CD4-positive, alpha-beta T cell (primary cell): ENCODE results near the gene METTL25B. TPM values are rescaled to one million over a fixed set of nuclear protein-coding genes. Genes with fewer than 3 reads are reported as not detected.

Experiments used
- ATAC-seq: fragments of 200-7000 bp; cut with Tn5 transposase; one replicate; pipeline ENCODE4 v1.10.0; 2022; ENCODE audit warnings: mild to moderate bottlenecking; ENCODE audit not compliant: poor library complexity
- CTCF ChIA-PET: fragments of 350-600 bp; sonication (Branson Sonifier 250); formaldehyde crosslinking; loops from one replicate; lab custom pipeline; 2021; ENCODE audit warnings: antibody characterized with exemption, inconsistent platforms; lab: Charles Lee
- POLR2A ChIA-PET: fragments of 350-600 bp; sonication (Branson Sonifier 250); formaldehyde crosslinking; loops from one replicate; lab custom pipeline; 2021; ENCODE audit warnings: antibody characterized with exemption, inconsistent platforms; lab: Charles Lee
- DNase-seq, 14 experiments: peaks; one replicate each; pipeline ENCODE4 v3.0.0-alpha.2; 2013 to 2020; ENCODE audit warnings: mixed read lengths in 2 of 14
- H3K27ac ChIP-seq, 2 donors: one replicate each; pipeline versions ENCODE4 v1.5.1 to v1.7.0; 2013; ENCODE audit warnings: low read length in 2 of 2, low read depth in 1 of 2, mild to moderate bottlenecking in 1 of 2
- H3K27me3 ChIP-seq, 2 experiments: 1 replicate in 1 of 2; 2 replicates in 1 of 2; pipeline versions ENCODE4 v1.6.1 to v1.7.0; 2013; ENCODE audit warnings: low read length in 2 of 2, control low read depth in 1 of 2, mild to moderate bottlenecking in 1 of 2, moderate library complexity in 1 of 2; ENCODE audit not compliant: insufficient read depth in 2 of 2, control insufficient read depth in 1 of 2
- H3K36me3 ChIP-seq: one replicate; pipeline ENCODE4 v1.6.1; 2013; ENCODE audit warnings: low read length, control low read depth; ENCODE audit not compliant: insufficient read depth
- H3K4me1 ChIP-seq: one replicate; pipeline ENCODE4 v1.6.1; 2013; ENCODE audit warnings: low read length, control low read depth; ENCODE audit not compliant: insufficient read depth
- H3K4me3 ChIP-seq: one replicate; pipeline ENCODE4 v1.5.1; 2013; ENCODE audit warnings: mild to moderate bottlenecking, low read length, moderate library complexity
- H3K9me3 ChIP-seq, 2 experiments: 1 replicate in 1 of 2; 2 replicates in 1 of 2; pipeline versions ENCODE4 v1.6.1 to v1.7.0; 2013; ENCODE audit warnings: low read length in 2 of 2, mild to moderate bottlenecking in 2 of 2, control low read depth in 1 of 2, moderate library complexity in 1 of 2; ENCODE audit not compliant: control insufficient read depth in 1 of 2, insufficient read depth in 1 of 2
- H3K27ac Mint-ChIP-seq: one replicate; pipeline ENCODE4 v1.8.0; 2020; ENCODE audit warnings: mixed read lengths
- H3K27me3 Mint-ChIP-seq: one replicate; pipeline ENCODE4 v1.8.0; 2021; ENCODE audit warnings: mixed read lengths
- H3K36me3 Mint-ChIP-seq: one replicate; pipeline ENCODE4 v1.8.0; 2021; ENCODE audit warnings: low read depth, mixed read lengths
- H3K4me1 Mint-ChIP-seq: one replicate; pipeline ENCODE4 v1.8.0; 2021; ENCODE audit warnings: low read depth, mixed read lengths
- H3K4me3 Mint-ChIP-seq: one replicate; pipeline ENCODE4 v1.8.0; 2020; ENCODE audit warnings: mild to moderate bottlenecking, mixed read lengths
- H3K9me3 Mint-ChIP-seq: one replicate; pipeline ENCODE4 v1.8.0; 2020; ENCODE audit warnings: mixed read lengths
- CTCF ChIP-seq: fragments of 200-600 bp; IDR thresholded peaks from one replicate; pipeline ENCODE4 v1.8.0; 2022; ENCODE audit warnings: antibody characterized with exemption, mild to moderate bottlenecking
- intact Hi-C, 2 experiments: fragments of 100-400 bp; cut with DNase I in 1 of 2; cut with micrococcal nuclease in 1 of 2; formaldehyde crosslinking; loops; one replicate each; pipeline versions ENCODE4 v1.15.1 to v1.9.0; 2023 to 2025; cut with DNase I, micrococcal nuclease
- polyA plus RNA-seq, 2 donors: library from polyadenylated mRNA; unstranded; fragments of 120-200 nt; gene quantifications; one replicate each; pipeline ENCODE4 v1.2.1, GENCODE V29; 2013
- total RNA-seq, 174 experiments: library from RNA in 2 of 174; stranded (reverse) in 2 of 174; gene quantifications; one replicate each; pipeline ENCODE4 v1.2.3 and lab custom pipeline; 2021 to 2026

METTL25B gene
- total RNA-seq (10 to 100 TPM; 10.6 to 12.0 TPM), total RNA-seq (lab: John Stamatoyannopoulos, UW) (5.7 to 22.7 (median 14.3) reads per million in 172 experiments)
- 14.1 TPM for polyA plus RNA-seq (2013, experiment 1 of 2)
- 17.8 TPM for polyA plus RNA-seq (2013, experiment 2 of 2)

DNA sequence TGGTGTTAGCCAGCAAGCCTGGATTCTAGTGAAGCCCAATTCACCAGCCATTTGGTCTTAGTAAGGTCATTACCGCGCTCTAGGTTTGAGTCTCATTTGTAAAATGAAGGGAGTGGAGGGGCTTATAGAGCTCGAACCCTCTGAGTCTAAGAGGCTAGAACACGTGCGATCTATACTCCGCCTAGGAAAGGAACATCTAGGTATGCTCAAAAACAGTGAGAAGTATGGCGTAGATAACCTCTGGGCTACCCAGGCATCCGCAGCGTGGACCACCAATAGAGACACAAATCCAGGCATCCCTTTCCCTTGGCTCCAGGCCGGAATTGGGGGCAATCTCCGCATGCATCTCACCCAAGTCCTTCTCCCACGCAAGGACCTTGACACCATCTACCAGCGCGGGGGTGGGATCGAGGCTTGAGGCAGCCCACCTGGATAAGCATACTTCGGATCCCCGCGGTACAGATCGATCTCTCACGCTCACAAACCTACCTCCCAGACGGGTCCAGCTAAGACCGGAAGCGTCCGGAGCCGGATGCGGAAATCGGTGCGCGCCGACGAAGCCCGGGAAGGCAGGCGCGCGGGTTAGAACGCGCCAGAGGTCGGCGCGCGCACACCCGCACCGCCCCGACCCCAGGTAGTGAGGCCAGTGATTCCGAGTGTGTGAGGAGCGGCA is at the start of gene METTL25B:
METTL25B (plus strand) TSS at position 544 of the 673 bp plus-strand sequence. CDS start 636 bp downstream, outside the sequence.
- peaks cover 32% of the 10 kb centered on the region for H3K36me3 ChIP-seq
- Mint-ChIP-seq H3K4me3 (no peak within 1 kb of the TSS), H3K9me3 (no peaks in the 10 kb centered on the region), H3K36me3 (peaks cover 40% of the 10 kb centered on the region), H3K27me3 (no peaks in the 10 kb centered on the region), H3K27ac (peak within 1 kb of the TSS; percentile 98), H3K4me1 (peaks cover 30% of the 10 kb centered on the region)
- H3K27ac ChIP-seq: peak within 1 kb of the TSS; percentile 90 to 98
- CTCF ChIA-PET: interaction anchor here (0.6 to 5.1 kb wide), 10 partner anchors 13 to 842 kb away, joined by 3 to 119 read pairs (median 36); partner anchors contain the start of genes CRABP2, HDGF, MRPL24 and NTRK1
- peak within 1 kb of the TSS; percentile 99 for H3K4me3 ChIP-seq
- intact Hi-C loops: loop anchor here (1.0 to 10.0 kb wide), 8 partner anchors 23 to 223 kb away; partner anchors contain the start of genes HDGF (in 1 of the 2), MEF2D (in 1 of the 2), NTRK1 (in 1 of the 2) and PRCC (in 1 of the 2)
- POLR2A ChIA-PET: interaction anchor here (0.6 to 5.9 kb wide), 21 partner anchors 11 to 612 kb away, joined by 3 to 107 read pairs (median 4); partner anchors contain the start of genes CRABP2, HDGF, MEF2D and MRPL24
- ATAC-seq (peak; percentile 56), DNase-seq (peak in 13 of 14 experiments; percentile 43 to 87 (median 60))
- no peak for TF ChIP-seq CTCF
- no peaks in the 10 kb centered on the region for H3K27me3 ChIP-seq
- no peaks in the 10 kb centered on the region for H3K9me3 ChIP-seq
- peaks cover 52% of the 10 kb centered on the region for H3K4me1 ChIP-seq

- POLR2A ChIA-PET: no interaction called here
- Histone ChIP-seq H3K27me3 (peaks cover 56 to 64% of the 10 kb centered on the region in 2 experiments), H3K4me3 (no peak overlapping the region), H3K27ac (no peak overlapping the region), H3K4me1 (peaks cover 26% of the 10 kb centered on the region), H3K36me3 (no peaks in the 10 kb centered on the region), H3K9me3 (no peaks in the 10 kb centered on the region)
- CTCF ChIA-PET: interaction anchor here (1.3 to 1.9 kb wide), 2 partner anchors 9 to 46 kb away, joined by 3 to 7 read pairs; no protein-coding TSS in a partner anchor
- ATAC-seq (no peak), DNase-seq (no peak)
- H3K4me1 Mint-ChIP-seq: peaks cover 31% of the 10 kb centered on the region
- H3K27me3 Mint-ChIP-seq: peaks cover 78% of the 10 kb centered on the region
- intact Hi-C loops: loop anchor here in 1 of 2 experiments (10.0 kb wide), 1 partner anchor 245 kb away; the partner anchor contains the start of gene LRRC71
- no peaks in the 10 kb centered on the region for H3K36me3 Mint-ChIP-seq
- no peak overlapping the region for H3K4me3 Mint-ChIP-seq
- no peaks in the 10 kb centered on the region for H3K9me3 Mint-ChIP-seq
- no peak for TF ChIP-seq CTCF
- H3K27ac Mint-ChIP-seq: no peak overlapping the region
Measured at GRCh38 chr1:156680056-156680455, 48.2 kb upstream of the METTL25B start.

DNA sequence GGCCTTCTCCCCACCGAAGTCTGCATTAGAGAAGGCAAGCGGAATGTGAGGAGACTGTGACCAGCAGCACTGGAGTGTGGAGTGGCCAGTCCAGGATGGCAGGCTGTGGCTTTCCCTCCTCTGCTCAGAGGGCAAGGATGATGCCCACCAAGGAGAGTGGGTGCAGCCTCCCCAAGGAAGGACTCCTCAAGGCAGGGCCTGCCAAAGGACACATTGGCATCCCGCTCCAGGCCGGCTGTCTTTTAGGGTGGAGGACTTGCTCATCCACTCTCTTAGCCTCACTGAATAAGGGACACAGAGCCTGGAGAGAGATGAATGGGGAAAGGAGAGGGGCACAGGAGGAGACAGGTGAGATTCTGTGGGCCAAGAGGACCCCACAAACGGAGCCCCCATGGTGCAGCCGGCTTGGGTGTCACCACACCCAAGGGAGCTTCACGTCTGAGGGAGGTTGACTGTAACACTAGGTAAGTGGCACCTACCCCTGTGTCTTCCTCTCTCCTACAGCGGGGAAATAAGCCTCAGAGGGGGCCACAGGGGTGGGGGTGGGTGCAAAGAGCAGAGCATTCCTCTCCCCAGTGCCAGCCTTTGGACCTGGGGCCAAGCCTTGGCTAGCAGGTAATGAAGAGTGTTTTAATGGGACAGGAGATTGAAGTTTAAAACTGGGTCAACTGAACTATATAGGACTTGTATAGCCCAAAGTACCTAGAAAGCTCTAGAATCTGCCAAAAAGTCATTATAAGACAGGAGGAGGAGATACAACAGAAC is 46.9 kb upstream of the METTL25B start:
- H3K4me1 ChIP-seq: peaks cover 26% of the 10 kb centered on the region
- POLR2A ChIA-PET: no interaction called here
- ATAC-seq (no peak), DNase-seq (no peak)
- H3K27me3 Mint-ChIP-seq: peaks cover 67% of the 10 kb centered on the region
- CTCF ChIA-PET: no interaction called here
- no peak overlapping the region for H3K4me3 ChIP-seq
- H3K9me3 ChIP-seq: no peaks in the 10 kb centered on the region
- intact Hi-C loops: loop anchor here in 1 of 2 experiments (10.0 kb wide), 1 partner anchor 243 kb away; the partner anchor contains the start of gene LRRC71
- H3K9me3 Mint-ChIP-seq: no peaks in the 10 kb centered on the region
- H3K27me3 ChIP-seq: peaks cover 47 to 51% of the 10 kb centered on the region in 2 experiments
- H3K36me3 ChIP-seq: no peaks in the 10 kb centered on the region
- TF ChIP-seq CTCF: no peak
- H3K4me1 Mint-ChIP-seq: peaks cover 31% of the 10 kb centered on the region
- no peak overlapping the region for H3K27ac Mint-ChIP-seq
- no peaks in the 10 kb centered on the region for H3K36me3 Mint-ChIP-seq
- no peak overlapping the region for H3K27ac ChIP-seq
- H3K4me3 Mint-ChIP-seq: no peak overlapping the region
